ENCODE measurements around the gene ZBP1. TPM values are rescaled to one million over a fixed set of nuclear protein-coding genes. Genes with fewer than 3 reads are reported as not detected.

ZBP1 gene
- total RNA-seq, 2 donors from 2014 or later, result 4.1 to 6.1 TPM

GRCh38 chr20:57577679-57578475 lies 42.3 kb downstream of the ZBP1 start:
- no peak overlapping the region for H3K4me3 ChIP-seq
- H3K4me1 ChIP-seq (ENCODE audit: control insufficient read depth in 1 of 2, low read depth in 2 of 2), result peaks cover 4 to 20% of the 10 kb centered on the region in 2 donors
- no peaks in the 10 kb centered on the region for H3K9me3 ChIP-seq
- TF ChIP-seq CTCF (IDR thresholded peaks at IDR 0.05), result no peak
- no peak for DNase-seq (ENCODE audit: low spot score)
- no peak for ATAC-seq (ENCODE audit: insufficient number of reproducible peaks, low FRiP score, low read depth)
- no peaks in the 10 kb centered on the region for H3K27me3 ChIP-seq (replicated peaks; ENCODE audit: insufficient read depth)
- no peaks in the 10 kb centered on the region for H3K36me3 ChIP-seq
- H3K27ac ChIP-seq, result no peak overlapping the region

DNA sequence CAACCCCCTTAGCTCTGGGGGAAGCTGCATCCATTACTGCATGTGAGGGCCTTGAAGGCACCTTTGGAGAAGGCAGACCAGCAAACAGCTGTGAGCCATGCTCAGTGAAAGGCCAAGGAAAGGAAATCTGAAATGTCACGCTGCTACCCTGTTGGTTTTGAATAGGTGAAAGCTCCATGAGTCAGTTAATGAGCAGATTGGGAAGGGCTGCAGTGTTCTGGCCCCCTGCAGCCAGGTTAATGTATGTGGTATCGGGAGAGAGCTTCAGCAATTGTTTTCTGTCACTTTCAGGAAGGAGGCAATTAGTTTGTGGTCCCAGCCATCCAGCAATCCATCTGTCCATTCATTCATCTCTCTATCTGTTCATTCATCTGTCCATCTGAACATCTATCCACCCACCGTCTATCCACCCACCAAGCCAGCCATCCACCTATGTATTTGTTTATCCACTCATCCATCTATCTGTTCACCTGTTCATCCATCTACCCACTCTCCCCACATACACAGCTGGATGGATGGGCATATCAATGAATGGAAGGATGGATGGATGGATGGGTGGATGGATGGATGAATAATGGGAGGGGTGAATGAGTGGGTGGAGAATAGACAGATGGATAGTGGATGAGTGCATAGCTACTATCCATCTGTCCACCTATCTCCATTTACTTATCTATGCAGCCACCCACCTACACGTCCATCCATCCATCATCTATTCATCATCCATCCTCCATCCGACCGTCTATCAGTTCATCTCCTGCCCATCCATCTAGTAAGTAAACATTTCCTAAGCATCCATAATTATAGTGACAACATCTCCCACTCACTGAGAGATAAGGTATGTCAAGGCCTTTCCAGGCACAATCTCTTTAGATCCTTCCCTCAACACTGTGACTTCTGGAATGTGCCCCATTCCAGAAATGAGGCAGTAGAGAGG lies 43.3 kb downstream of the ZBP1 start:
- Histone ChIP-seq H3K36me3 (no peaks in the 10 kb centered on the region), H3K27ac (no peak overlapping the region), H3K4me3 (no peak overlapping the region), H3K4me1 (ENCODE audit: control insufficient read depth in 1 of 2, low read depth in 2 of 2) (peaks cover under 1 to 10% of the 10 kb centered on the region in 2 donors), H3K27me3 (replicated peaks; ENCODE audit: insufficient read depth) (no peaks in the 10 kb centered on the region), H3K9me3 (no peaks in the 10 kb centered on the region)
- no peak for DNase-seq (ENCODE audit: low spot score)
- ATAC-seq (ENCODE audit: insufficient number of reproducible peaks, low FRiP score, low read depth), result no peak
- TF ChIP-seq CTCF (IDR thresholded peaks at IDR 0.05), result no peak

DNA sequence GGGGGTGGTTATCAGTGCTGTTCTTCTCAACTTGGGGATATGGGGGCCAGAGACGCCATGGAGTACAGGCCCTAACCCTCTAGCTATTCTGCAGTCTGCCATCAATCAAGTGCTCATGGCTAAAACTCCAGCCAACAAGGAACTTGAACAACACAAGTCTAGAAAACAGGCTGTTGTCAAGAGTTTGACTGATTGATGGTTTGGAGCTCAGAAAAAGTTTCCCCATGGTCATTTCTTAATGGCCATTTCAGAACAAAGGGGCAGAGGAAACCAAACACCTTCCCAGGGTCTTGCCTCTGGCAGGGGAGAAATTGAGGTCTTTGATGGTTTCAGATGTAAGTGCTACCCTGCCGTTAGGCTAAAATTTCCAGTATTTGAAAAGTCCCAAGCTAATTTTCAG lies 44.2 kb downstream of the ZBP1 start:
- Histone ChIP-seq H3K4me3 (no peak overlapping the region), H3K4me1 (ENCODE audit: control insufficient read depth in 1 of 2, low read depth in 2 of 2) (peaks cover 0 to 1% of the 10 kb centered on the region in 2 donors), H3K27ac (no peak overlapping the region), H3K36me3 (no peaks in the 10 kb centered on the region), H3K27me3 (replicated peaks; ENCODE audit: insufficient read depth) (no peaks in the 10 kb centered on the region), H3K9me3 (no peaks in the 10 kb centered on the region)
- no peak for ATAC-seq (ENCODE audit: insufficient number of reproducible peaks, low FRiP score, low read depth)
- DNase-seq (ENCODE audit: low spot score), result no peak
- TF ChIP-seq CTCF (IDR thresholded peaks at IDR 0.05), result no peak

GRCh38 chr20:57574954-57575353 lies 45.3 kb downstream of the ZBP1 start:
- Histone ChIP-seq H3K27me3 (replicated peaks; ENCODE audit: insufficient read depth) (no peaks in the 10 kb centered on the region), H3K4me1 (ENCODE audit: control insufficient read depth in 1 of 2, low read depth in 2 of 2) (no peaks in the 10 kb centered on the region), H3K27ac (no peak overlapping the region), H3K4me3 (no peak overlapping the region), H3K36me3 (no peaks in the 10 kb centered on the region), H3K9me3 (no peaks in the 10 kb centered on the region)
- no peak for TF ChIP-seq CTCF (IDR thresholded peaks at IDR 0.05)
- no peak for ATAC-seq (ENCODE audit: insufficient number of reproducible peaks, low FRiP score, low read depth)
- DNase-seq (ENCODE audit: low spot score), result no peak

GRCh38 chr20:57573894-57574293 lies 46.3 kb downstream of the ZBP1 start:
- Histone ChIP-seq H3K4me1 (ENCODE audit: control insufficient read depth in 1 of 2, low read depth in 2 of 2) (no peaks in the 10 kb centered on the region), H3K27ac (no peak overlapping the region), H3K4me3 (no peak overlapping the region), H3K9me3 (no peaks in the 10 kb centered on the region), H3K27me3 (replicated peaks; ENCODE audit: insufficient read depth) (no peaks in the 10 kb centered on the region), H3K36me3 (no peaks in the 10 kb centered on the region)
- no peak for TF ChIP-seq CTCF (IDR thresholded peaks at IDR 0.05)
- ATAC-seq (ENCODE audit: insufficient number of reproducible peaks, low FRiP score, low read depth), result no peak
- DNase-seq (ENCODE audit: low spot score), result no peak
